Lower leg skin (tissue), 3 donors: Measurements from ENCODE around the gene LMO2.

ENCODE experiments used
- CTCF ChIP-seq, 3 donors: fragments of 450-650 bp; IDR thresholded peaks; one replicate each; pipeline ENCODE4 v1.5.1; 2016; ENCODE audit warnings: antibody characterized with exemption in 3 of 3, mild to moderate bottlenecking in 3 of 3, moderate library complexity in 2 of 3
- POLR2A ChIP-seq, 2 donors: fragments of 450-650 bp; IDR thresholded peaks; one replicate each; pipeline ENCODE4 v1.6.1; 2016 to 2017; ENCODE audit warnings: antibody characterized with exemption in 2 of 2, mild to moderate bottlenecking in 1 of 2, moderate library complexity in 1 of 2

- TF ChIP-seq POLR2A (IDR thresholded peaks at IDR 0.05), result no peak
- TF ChIP-seq CTCF (IDR thresholded peaks at IDR 0.05), result no peak
Observed at GRCh38 chr11:33892906-33893594, 1.2 kb upstream of the LMO2 start.
